Fibroblast of villous mesenchyme (primary cell): Measurements from ENCODE around the gene ANKRD44. TPM values are rescaled to one million over a fixed set of nuclear protein-coding genes. Genes with fewer than 3 reads are reported as not detected.
"Not testable (repeated sequence)": the region's sequence is repeated elsewhere in the genome, so short reads cannot be mapped to it uniquely, and the experiment has no call there.

ENCODE experiments used
- DNase-seq: peaks from one replicate; pipeline ENCODE4 v3.0.0-alpha.2; 2010; ENCODE audit warnings: low read depth
- H3K4me3 ChIP-seq: 2 replicates; pipeline ENCODE4 v1.5.1; 2011; ENCODE audit warnings: low read depth, mild to moderate bottlenecking, low read length
- CTCF ChIP-seq: IDR thresholded peaks from 2 replicates; pipeline ENCODE4 v1.5.1; 2012; ENCODE audit warnings: low read depth, mild to moderate bottlenecking, low read length; ENCODE audit not compliant: insufficient read depth
- total RNA-seq: library from RNA; depleted of rRNA; stranded (reverse); fragments of >200 nt; gene quantifications from 2 replicates; pipeline ENCODE4 v1.2.3, GENCODE V29; 2012

ANKRD44 gene
- total RNA-seq, 1 donor = 3.9 TPM

GRCh38 chr2:197353393-197354168 is 43.0 kb upstream of the ANKRD44 start:
- no peak overlapping the region for H3K4me3 ChIP-seq
- no peak for DNase-seq
- TF ChIP-seq CTCF = no peak

GRCh38 chr2:197349699-197350098 is 39.1 kb upstream of the ANKRD44 start:
- TF ChIP-seq CTCF = no peak
- H3K4me3 ChIP-seq = no peak overlapping the region
- no peak for DNase-seq

GRCh38 chr2:197348721-197349360 is 38.3 kb upstream of the ANKRD44 start:
- no peak overlapping the region for H3K4me3 ChIP-seq
- DNase-seq = no peak
- no peak for TF ChIP-seq CTCF

GRCh38 chr2:197345846-197346370 is 35.3 kb upstream of the ANKRD44 start:
- TF ChIP-seq CTCF = no peak
- no peak for DNase-seq
- no peak overlapping the region for H3K4me3 ChIP-seq

GRCh38 chr2:197343968-197344367 is 33.4 kb upstream of the ANKRD44 start:
- DNase-seq, H3K4me3 ChIP-seq: not testable (repeated sequence)

- TF ChIP-seq CTCF = no peak
- no peak overlapping the region for H3K4me3 ChIP-seq
- DNase-seq = no peak
These were observed 30.0 kb upstream of the ANKRD44 start for GRCh38 chr2:197340591-197340990.

GRCh38 chr2:197339496-197340220 is 29.1 kb upstream of the ANKRD44 start:
- no peak overlapping the region for H3K4me3 ChIP-seq
- DNase-seq = no peak
- no peak for TF ChIP-seq CTCF
